HUES48 (cell line): ENCODE measurements around the gene TRPC4AP.

ENCODE experiments used
- H3K27ac ChIP-seq: one replicate; pipeline ENCODE4 v1.7.0; 2013; ENCODE audit warnings: low read depth, low read length, inconsistent platforms
- H3K27me3 ChIP-seq: 2 replicates; pipeline ENCODE4 v1.6.1; 2013; ENCODE audit warnings: mild to moderate bottlenecking, low read length; ENCODE audit not compliant: control insufficient read depth, insufficient read depth
- H3K36me3 ChIP-seq: 2 replicates; pipeline ENCODE4 v1.6.1; 2013; ENCODE audit warnings: low read length; ENCODE audit not compliant: control insufficient read depth, insufficient read depth
- H3K4me1 ChIP-seq: 2 replicates; pipeline ENCODE4 v1.6.1; 2013; ENCODE audit warnings: mild to moderate bottlenecking, low read length; ENCODE audit not compliant: control insufficient read depth, insufficient read depth
- H3K4me3 ChIP-seq: 2 replicates; pipeline ENCODE4 v1.5.1; 2013; ENCODE audit warnings: mild to moderate bottlenecking, low read depth, low read length
- H3K9ac ChIP-seq: 2 replicates; pipeline ENCODE4 v1.6.1; 2013; ENCODE audit warnings: mild to moderate bottlenecking, low read depth, low read length, moderate library complexity
- H3K9me3 ChIP-seq: 2 replicates; pipeline ENCODE4 v1.6.1; 2013; ENCODE audit warnings: low read length; ENCODE audit not compliant: control insufficient read depth, insufficient read depth

The TRPC4AP gene

GRCh38 chr20:35004749-35005462, 87.7 kb downstream of the TRPC4AP start:
- H3K36me3 ChIP-seq, result peaks cover 99% of the 10 kb centered on the region
- H3K27ac ChIP-seq, result no peak overlapping the region
- no peak overlapping the region for H3K4me3 ChIP-seq
- H3K9ac ChIP-seq, result no peak overlapping the region
- H3K9me3 ChIP-seq, result no peaks in the 10 kb centered on the region
- H3K4me1 ChIP-seq, result no peaks in the 10 kb centered on the region
- no peaks in the 10 kb centered on the region for H3K27me3 ChIP-seq

GRCh38 chr20:35004051-35004725, 88.4 kb downstream of the TRPC4AP start:
- Histone ChIP-seq H3K9me3 (no peaks in the 10 kb centered on the region), H3K36me3 (peaks cover 96% of the 10 kb centered on the region), H3K4me1 (no peaks in the 10 kb centered on the region), H3K9ac (no peak overlapping the region), H3K27me3 (no peaks in the 10 kb centered on the region), H3K4me3 (no peak overlapping the region), H3K27ac (no peak overlapping the region)

GRCh38 chr20:35003211-35004031, 89.2 kb downstream of the TRPC4AP start:
- Histone ChIP-seq H3K9ac (no peak overlapping the region), H3K9me3 (no peaks in the 10 kb centered on the region), H3K4me1 (no peaks in the 10 kb centered on the region), H3K36me3 (peaks cover 95% of the 10 kb centered on the region), H3K27me3 (no peaks in the 10 kb centered on the region), H3K4me3 (no peak overlapping the region), H3K27ac (no peak overlapping the region)

GRCh38 chr20:35002426-35003210, 90.0 kb downstream of the TRPC4AP start:
- Histone ChIP-seq H3K27me3 (no peaks in the 10 kb centered on the region), H3K27ac (no peak overlapping the region), H3K4me3 (no peak overlapping the region), H3K9me3 (no peaks in the 10 kb centered on the region), H3K9ac (no peak overlapping the region), H3K36me3 (peaks cover 87% of the 10 kb centered on the region), H3K4me1 (no peaks in the 10 kb centered on the region)

GRCh38 chr20:35001596-35002362, 90.8 kb downstream of the TRPC4AP start:
- peaks cover 79% of the 10 kb centered on the region for H3K36me3 ChIP-seq
- no peaks in the 10 kb centered on the region for H3K9me3 ChIP-seq
- H3K4me1 ChIP-seq, result no peaks in the 10 kb centered on the region
- H3K27ac ChIP-seq, result no peak overlapping the region
- no peaks in the 10 kb centered on the region for H3K27me3 ChIP-seq
- no peak overlapping the region for H3K9ac ChIP-seq
- no peak overlapping the region for H3K4me3 ChIP-seq

- H3K4me1 ChIP-seq, result no peaks in the 10 kb centered on the region
- no peaks in the 10 kb centered on the region for H3K9me3 ChIP-seq
- H3K4me3 ChIP-seq, result no peak overlapping the region
- no peak overlapping the region for H3K27ac ChIP-seq
- H3K36me3 ChIP-seq, result peaks cover 76% of the 10 kb centered on the region
- no peaks in the 10 kb centered on the region for H3K27me3 ChIP-seq
- no peak overlapping the region for H3K9ac ChIP-seq
Measured at GRCh38 chr20:35000922-35001595, 91.5 kb downstream of the TRPC4AP start.

GRCh38 chr20:35000311-35000921, 92.2 kb downstream of the TRPC4AP start:
- Histone ChIP-seq H3K9ac (no peak overlapping the region), H3K4me3 (no peak overlapping the region), H3K36me3 (peaks cover 76% of the 10 kb centered on the region)

GRCh38 chr20:34999782-35000181, 92.8 kb downstream of the TRPC4AP start:
- H3K27ac ChIP-seq, result no peak overlapping the region
- H3K9me3 ChIP-seq, result no peaks in the 10 kb centered on the region
- H3K4me1 ChIP-seq, result no peaks in the 10 kb centered on the region
- no peaks in the 10 kb centered on the region for H3K27me3 ChIP-seq
- no peak overlapping the region for H3K9ac ChIP-seq
- peaks cover 73% of the 10 kb centered on the region for H3K36me3 ChIP-seq
- no peak overlapping the region for H3K4me3 ChIP-seq

More at GRCh38 chr20:35000311-35000921, 92.2 kb downstream of the TRPC4AP start:
- Histone ChIP-seq H3K9me3 (no peaks in the 10 kb centered on the region), H3K4me1 (no peaks in the 10 kb centered on the region), H3K27ac (no peak overlapping the region), H3K27me3 (no peaks in the 10 kb centered on the region)

- Histone ChIP-seq H3K27ac (no peak overlapping the region), H3K9ac (no peak overlapping the region)
Measured at GRCh38 chr20:34999021-34999451, 93.6 kb downstream of the TRPC4AP start.

More at GRCh38 chr20:34999021-34999451, 93.6 kb downstream of the TRPC4AP start:
- H3K4me1 ChIP-seq, result no peaks in the 10 kb centered on the region
- H3K36me3 ChIP-seq, result peaks cover 65% of the 10 kb centered on the region
- no peak overlapping the region for H3K4me3 ChIP-seq
- no peaks in the 10 kb centered on the region for H3K27me3 ChIP-seq
- no peaks in the 10 kb centered on the region for H3K9me3 ChIP-seq
